CD4-positive, alpha-beta T cell treated with Interleukin-6 for 4 hours (primary cell): ENCODE measurements around the gene SUGCT.
"Not testable (repeated sequence)": the region's sequence is repeated elsewhere in the genome, so short reads cannot be mapped to it uniquely, and the experiment has no call there.

ENCODE experiments used
- DNase-seq: peaks from one replicate; pipeline ENCODE4 v3.0.0-alpha.2; 2020; ENCODE audit warnings: mixed read lengths

SUGCT gene

DNA sequence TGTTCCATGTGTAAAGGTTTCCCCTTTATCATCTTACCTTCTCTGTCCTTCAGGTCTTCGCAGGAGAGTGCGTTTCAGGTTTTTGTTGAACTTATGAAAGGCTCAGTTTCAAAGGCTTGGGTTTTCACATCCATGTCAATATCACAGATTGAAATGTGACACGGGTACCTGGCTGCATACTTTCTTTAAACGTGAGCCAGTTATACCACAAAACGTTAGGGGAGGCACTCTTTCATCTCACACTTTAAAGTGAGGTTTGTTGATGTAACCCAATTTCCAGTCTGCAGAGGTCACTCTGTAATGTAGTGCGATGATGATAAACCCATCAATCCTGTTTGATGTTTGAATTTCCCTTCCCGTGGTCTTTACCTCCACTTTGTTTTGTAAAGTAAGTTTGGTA, 506.9 kb downstream of the SUGCT start:
- DNase-seq, result no peak

DNA sequence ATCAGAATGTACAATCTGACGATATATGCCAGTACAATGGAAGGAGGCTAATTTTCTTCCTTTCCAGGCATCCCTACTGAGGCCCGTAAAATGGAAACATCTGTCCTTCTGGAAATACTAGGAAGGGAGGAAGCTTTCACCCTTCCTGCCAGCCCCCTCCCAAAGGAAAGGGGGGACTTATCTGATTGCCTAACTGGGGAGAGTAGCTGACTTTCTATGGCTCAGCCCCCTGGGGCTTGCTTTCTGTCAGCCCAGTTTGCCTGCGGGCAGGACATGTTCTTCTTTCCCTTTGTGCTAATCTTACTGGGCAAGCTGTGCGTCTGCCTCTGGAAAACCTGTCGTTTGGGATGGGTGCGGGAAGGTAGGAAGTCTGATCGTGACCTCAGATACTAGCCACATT, 508.9 kb downstream of the SUGCT start:
- DNase-seq, result no peak

DNA sequence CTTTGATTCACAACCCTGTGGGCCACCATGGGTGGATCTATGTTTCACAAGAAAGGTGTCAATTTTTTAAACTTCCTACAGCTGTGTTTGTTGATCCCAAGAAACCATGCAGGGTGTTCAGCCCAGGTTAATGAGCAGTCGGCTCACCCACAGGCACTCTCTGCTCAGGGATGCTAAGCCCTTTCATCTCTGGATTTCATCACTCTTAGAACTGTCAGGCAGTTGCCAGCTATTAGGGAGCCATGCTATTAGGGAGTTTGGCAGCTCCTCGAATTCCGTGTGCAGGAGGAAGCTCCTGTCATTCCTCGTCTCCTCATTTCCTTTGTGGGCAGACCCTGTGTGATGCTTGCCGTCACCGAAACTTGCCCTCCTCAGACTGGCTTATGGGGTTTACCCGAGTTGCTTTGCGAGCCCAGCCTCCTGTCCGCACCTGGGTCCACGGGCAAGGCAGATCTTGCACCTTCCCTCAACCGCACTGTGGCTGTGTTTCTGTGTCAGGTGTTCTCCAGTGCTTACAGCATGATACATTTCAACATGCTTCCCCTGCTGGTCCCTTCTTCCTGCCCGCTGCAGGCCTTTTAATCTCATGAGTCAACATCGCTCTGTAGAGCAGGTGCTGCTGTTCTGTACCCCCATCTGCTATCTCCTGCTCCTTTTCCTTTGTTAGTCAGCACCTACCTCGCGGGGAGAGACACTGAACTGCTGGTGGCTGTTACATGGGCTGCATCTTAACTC, 509.8 kb downstream of the SUGCT start:
- no peak for DNase-seq

DNA sequence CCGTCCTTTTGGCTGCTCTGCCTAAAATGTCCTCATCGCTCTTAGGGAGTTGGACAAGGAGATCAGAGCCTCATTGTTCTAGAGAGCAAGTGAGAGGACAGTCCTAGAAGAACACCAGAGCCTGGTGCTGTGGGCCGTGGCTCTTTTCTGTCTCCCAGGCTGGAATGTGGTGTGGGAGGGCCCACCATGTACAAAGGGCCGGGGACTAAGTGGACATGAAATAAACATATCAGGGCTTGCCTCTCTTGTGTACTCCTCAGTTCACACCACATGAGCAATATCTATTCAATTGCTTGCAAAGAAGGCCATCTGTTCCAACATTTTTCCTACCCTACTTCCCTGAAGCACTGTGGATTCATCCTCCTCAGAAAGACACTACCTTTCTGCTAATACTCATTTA, 510.4 kb downstream of the SUGCT start:
- DNase-seq, result no peak

DNA sequence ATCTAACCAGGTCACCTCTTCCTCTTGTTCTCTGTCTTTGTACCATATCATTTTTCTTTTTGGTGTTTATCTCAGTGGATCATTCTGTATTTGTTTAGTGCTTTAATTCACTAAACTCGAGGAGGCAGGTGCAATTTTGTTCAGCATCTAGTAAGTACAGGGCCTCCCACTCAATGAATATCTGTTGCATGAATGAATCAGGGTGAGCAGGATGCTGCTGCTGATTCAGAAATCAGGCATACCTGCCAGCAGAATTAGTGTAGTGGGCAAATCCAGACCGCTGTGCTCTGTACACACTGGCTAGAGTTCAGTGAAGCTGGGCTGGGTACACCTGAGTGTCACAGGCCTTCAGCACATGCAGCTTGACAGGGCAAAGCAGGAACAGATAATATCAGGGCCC, 511.9 kb downstream of the SUGCT start:
- DNase-seq, result no peak

DNA sequence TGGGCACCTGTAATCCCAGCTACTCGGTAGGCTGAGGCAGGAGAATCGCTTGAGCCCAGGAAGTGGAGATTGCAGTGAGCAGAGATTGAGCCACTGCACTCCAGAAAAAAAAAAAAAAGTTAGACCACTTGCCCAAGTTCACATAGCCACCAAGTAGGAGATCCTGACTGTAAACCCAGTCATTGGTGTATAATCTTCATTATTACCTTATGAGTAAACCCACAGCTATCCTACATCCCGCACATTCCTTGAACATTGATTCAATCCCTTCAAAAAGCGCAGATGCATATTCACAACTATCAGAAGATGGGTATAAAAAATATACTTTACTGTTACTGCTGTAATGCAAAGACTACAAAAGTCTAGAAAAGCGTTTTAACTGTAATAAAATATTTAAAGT, 512.9 kb downstream of the SUGCT start:
- no peak for DNase-seq

DNA sequence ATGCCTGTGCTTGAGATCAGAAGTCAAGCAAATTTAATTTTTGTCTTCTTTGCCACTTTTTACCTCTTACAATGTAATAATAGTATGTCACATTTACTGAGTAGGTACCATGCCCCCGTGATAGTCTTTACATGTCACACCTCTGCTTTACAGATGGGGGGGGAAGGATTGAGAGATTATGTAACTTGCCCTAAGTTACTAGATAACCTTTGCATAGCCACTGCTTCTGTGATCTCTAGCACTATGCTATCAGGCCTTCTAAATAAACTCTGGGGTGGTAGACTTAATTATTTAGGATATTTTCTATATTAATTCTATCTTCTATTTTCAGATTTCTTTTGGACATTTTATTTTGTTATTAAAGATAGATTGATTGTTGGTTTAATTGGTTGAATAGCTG, 514.4 kb downstream of the SUGCT start:
- DNase-seq, result no peak

DNA sequence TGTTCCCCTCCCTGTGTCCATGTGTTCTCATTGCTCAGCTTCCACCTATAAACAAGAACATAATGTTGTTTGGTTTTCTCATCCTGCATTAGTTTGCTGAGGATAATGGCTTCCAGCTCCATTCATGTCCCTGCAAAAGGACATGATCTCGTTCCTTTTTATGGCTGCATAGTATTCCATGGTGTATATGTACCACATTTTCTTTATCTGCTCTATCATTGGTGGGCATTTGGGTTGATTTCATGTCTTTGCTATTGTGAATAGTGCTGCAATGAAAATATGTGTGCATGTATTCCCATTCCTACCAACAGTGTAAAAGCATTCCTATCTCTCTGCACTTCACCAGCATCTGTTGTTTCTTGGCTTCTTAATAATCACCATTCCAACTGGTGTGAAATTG, 516.1 kb downstream of the SUGCT start:
- not testable (repeated sequence) for DNase-seq

DNA sequence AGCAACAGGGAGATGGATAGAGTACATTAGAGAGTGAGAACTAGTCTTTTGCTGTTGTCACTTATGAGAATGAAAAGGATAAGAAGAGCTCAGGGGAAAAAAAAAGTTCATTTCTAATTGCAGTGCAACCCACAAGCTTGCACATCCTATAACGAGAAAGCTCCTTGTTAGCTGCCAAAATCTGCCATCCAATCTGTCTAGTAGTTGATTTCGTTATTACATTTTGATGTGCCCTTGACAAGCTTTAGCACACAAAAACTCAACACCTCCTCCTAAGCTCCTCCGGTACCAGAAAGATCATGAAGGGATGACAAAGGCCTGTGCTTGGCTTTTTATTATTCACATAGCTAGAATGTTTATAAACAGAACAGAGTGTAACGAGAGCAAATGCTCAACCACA, 519.4 kb downstream of the SUGCT start:
- no peak for DNase-seq

DNA sequence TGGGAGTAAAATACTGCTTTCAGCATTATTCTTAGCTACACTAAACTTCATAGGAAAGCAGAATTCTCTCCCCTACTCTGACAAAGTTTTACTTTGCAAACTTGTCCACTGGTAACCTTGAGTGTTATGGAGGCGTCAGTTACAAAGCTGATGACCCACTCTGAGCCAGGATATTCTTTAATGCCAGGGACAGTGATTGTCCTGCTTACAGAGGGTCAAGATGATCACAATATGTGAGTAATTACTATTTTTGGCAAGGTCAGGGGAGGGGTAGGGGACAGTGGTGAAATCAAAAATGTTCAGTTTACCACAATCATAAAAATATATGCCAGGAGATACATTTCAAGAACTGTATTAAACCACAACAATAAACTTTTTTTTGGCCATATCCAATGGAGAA, 520.6 kb downstream of the SUGCT start:
- DNase-seq, result no peak

DNA sequence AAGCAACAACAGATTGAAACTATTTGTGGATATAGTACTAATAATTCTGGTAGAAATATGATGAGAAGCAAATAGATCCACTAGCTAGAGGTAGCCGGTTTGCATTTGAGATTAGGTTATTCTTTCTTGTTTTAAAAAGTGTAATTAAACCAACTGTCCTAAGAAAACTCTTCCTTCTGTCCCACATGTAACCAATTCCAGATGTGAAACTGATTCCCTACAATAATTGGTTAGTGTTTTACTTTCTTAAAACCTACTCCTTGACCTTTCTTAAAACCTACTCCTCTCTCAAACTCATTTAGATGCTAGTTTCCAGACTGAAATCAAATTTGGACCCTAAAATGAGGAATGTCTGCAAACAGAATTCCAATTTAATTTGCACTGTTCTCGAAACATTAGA, 521.5 kb downstream of the SUGCT start:
- DNase-seq, result no peak

DNA sequence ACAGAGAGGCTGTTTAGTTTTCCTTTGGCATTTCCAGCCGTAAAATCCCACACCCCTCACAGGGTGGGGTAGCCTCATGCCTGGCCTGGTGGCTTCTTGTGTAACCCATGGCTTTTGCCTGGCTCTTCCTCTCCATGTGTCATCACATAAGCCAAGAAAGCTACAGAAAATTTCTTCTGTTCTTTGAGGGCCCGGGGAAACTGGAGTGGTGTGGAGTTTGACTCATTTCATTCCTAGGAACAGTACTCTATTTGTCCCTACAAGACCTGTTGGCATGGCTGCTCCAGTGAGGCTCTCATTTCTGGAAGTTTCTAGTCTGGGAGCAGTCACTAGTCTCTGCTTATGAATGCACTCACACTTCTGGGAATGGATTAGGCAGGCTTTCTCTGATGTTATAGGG, 523.9 kb downstream of the SUGCT start:
- DNase-seq, result no peak

DNA sequence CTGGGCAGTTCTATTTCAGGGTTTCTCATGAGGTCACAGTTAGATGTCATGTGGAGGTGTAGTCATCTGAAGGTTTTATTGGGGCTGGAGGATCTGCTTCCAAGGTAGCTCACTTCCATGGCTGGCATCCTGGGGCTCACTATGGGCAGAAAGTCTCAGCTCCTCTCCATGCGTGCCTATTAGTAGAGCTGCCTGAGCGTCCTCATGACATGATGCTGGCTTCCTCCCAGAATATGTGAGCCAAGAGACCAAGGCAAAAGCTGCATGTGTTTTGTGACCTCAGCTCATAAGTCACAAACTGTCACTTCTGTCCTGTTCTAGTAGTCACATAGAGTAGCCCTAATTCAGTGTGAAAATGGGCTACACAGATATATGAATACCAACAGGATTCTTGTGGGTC, 524.4 kb downstream of the SUGCT start:
- no peak for DNase-seq

DNA sequence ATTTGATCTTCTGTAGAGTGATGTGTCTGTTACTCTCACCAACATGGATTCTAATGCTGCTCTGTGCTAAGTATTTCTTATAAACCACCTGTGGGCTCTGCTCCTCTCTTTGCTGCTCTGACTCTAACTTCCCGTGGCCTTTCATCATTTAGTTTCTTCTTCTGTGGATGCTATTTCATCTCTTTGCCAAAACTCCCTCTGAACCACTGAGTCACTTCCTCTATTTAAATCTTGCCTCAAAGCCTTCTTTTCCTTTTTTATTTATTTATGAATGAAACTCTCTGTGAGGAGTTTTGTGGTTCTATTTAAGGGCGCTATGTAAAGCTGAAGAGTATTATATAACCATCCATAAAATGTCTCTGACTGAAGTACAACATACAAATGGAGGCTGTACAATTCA, 538.5 kb downstream of the SUGCT start:
- no peak for DNase-seq

DNA sequence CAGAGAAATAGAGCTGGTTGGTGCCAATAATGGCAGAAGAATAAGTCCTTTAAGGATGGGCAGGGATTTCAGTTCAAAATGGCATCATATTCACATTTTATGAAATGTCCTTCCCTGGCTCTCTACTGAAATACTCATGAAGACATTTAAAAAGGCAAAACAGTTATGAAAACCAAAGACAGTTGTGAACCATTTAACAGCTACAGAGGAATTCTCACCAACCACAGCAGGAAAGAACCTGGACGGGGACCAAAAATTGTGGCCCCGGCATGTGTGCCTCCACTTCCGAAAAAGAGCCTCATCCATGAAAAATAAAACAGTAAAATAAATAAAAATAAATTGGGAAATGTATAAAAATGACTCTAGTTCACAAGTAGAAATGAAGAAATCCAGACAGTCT, 539.5 kb downstream of the SUGCT start:
- no peak for DNase-seq

DNA sequence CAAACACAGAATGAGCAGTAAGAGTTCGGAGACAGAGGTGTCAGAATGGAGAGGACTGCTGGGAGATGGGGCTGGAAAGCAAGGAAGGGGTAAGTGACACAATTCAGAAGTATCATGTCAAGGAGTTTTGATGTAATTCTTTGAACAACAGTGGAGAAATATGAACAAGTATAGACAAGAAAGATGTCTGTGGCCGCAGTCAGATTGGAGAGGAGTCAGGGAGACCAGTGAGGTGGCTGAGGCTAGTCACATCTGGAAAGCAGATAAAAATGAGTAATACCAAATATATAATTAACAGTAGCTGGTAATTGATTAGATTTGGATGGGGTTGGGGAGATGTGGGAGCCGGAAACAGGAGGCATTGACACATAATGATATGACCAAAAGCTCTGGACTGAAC, 540.9 kb downstream of the SUGCT start:
- DNase-seq, result no peak

DNA sequence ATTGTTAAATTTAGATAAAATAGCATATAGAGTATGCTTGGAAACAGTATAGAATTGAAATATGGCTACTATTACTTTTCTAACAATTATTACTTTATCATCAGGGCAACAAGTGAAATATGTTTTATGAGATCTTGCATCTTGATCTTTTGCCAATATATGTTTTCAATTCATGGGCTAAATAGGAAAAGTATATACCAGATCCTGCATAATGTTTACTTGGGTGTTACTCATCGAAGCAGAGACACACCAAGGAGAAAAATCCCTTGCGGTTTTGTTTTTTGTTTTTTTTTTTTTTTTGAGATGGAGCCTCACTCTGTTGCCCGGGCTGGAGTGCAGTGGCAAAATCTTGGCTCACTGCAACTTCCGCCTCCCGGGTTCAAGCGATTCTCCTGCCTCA, 541.4 kb downstream of the SUGCT start:
- no peak for DNase-seq

DNA sequence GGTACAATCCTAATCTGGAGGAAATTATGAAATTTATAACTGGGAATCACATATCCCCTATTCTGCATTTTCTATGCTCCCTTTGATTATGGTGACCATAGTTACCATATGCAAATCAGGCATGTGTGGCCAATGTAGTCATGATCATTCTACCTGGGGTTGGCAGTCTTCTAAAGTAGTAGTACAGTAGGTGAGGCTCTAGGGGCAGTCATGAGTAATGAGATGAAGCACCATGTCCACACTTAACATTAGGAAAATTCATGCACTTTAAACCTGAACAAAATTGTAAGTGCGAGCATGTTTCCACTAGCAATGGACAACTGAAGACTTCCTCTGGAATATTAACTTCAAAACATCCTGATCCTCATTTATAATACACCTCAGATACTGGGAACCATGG, 545.9 kb downstream of the SUGCT start:
- DNase-seq, result no peak

DNA sequence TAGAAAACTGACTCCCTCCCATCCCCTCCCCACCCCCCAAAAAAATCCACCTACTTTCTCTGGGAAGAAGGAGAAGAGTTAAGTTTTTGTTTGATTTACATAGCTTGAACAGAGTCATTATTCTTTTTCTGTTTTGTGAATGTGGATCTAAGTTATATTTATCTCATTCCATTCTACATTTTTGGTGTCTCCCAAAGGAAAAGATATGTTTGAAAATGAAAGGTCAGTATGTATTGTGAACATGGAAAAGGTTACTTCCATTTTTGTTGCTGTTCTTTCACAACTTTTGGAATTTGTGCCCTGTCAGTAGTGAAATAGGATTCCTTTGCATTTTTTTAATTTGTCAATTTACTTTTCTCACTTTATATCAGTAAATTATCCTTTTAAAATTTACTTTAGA, 547.9 kb downstream of the SUGCT start:
- DNase-seq, result no peak

DNA sequence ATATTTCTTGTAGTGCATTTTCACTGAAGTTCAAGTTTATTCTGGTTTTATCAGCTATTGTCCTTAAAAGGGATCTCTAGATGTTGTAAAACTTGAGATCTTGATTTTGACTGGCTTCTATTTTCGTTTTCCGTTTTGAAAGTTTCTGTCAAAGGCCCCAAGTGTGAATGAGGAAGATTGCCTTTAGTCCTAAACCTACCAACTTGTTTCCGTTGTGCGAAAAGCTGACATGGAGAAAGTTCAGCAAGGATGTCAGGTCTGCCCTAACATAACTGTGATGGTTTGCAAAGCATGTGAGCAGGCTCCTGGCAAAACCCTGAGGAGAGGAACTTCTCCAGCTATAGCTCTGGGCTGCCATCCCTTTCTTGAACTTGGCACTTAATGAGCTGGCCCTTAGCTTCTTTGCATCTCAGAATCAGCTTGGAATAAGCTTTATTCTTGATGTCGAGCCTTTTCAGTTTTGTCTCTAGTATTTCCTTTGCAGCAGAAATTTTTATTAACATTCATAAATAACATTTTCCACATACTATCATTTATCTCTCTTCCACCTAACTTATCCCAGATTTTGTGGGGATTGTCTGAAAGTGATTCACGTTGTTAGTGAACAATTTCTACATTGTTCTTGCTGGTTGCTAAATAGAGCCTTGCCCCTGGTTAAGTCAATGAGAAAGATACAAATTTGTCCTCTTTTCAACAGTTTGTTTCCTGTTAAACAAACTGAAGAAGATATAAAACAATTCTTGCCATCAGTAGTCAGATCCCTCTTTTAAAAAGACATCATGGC, 559.4 kb downstream of the SUGCT start:
- DNase-seq, result no peak

DNA sequence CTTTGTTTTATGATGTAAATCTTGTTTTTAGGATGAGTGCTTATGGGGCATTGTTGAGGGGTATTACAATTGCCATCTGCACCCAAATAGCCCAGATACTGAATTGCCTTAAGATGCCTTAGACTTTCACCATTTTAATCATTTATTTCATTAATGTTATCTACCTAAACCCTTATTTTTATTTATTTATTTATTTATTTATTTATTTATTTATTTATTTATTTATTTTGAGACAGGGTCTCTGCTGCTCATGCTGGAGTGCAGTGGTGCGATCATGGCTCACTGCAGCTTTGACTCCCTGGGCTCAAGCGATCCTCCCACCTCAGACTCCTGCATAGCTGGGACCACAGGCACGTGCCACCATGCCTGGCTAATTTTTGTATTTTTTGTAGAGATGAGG, 560.2 kb downstream of the SUGCT start:
- DNase-seq, result no peak

DNA sequence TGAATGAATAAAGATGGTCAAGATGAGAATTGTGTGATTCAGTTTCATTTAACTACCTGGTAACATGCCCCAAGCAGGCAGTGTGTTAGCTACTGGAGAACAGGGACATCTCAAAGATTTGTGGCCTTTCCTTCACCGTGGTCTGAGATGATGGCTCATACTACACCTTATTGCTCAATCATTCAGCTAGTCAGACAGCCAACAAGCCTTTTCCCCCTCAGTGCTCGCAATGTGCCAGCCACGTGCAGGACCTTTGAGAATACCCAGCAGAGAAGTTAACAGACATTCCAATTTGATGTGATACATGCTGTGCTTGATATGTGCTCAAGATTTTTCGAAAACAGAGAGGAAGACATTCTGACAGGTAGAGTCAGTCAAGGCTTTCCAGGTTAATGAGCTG, 562.8 kb downstream of the SUGCT start:
- no peak for DNase-seq

DNA sequence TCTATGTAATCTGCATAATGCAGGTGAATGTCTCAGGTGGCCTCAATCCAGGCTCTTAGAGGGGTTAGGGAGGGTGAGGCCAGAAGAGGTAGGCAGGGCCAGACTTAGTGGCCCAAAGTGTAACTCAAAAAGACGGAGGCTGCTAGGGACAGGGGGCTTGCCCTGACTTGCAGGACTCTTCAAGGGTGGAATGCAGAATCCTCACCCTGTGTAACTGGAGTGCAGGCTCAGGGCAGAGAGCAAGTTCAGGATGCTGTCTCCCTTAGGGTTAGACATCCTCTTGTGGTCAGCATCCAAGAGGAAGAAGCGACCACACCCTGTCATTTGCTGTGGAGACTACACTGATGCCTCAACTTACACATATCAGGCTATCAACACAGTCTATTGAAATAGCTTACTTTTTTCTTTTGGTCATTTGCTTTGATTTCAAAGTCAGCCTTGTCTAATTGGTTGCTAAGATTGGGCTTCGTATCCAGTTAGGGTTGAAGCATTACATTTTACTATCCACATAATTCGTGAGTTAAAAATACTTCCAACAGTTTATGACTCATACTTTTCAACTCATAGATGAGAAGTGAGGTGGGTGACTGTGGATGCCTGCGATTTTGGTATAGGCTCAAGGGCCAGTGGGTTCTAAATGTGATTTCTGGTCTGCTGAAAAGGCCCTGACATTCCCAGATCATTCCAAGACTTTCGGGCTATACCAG, 563.6 kb downstream of the SUGCT start:
- no peak for DNase-seq

DNA sequence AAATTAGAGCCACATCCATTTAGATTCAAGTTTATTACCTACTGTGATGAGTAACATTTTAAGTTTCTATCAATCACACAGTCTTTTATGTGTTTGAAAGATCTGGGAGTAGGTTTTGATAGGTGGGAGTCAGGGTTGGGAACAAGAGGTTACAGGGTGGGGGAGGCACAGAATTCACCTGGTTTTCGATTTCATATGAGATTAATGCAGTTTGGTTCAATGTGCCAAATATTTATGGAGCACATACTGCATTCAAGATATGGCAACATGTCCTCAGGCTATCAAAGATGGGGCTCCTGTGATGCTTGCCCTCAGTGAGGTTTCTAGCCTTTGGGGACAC, 564.1 kb downstream of the SUGCT start:
- no peak for DNase-seq
